Astrocyte (in vitro differentiated cells and primary cell): ENCODE measurements around the gene ADAMTS6. TPM values are rescaled to one million over a fixed set of nuclear protein-coding genes. Genes with fewer than 3 reads are reported as not detected.

Experiments
- DNase-seq: peaks from one replicate; pipeline ENCODE4 v3.0.0-alpha.2; 2010; ENCODE audit warnings: low read depth
- FAIRE-seq: peaks from 2 replicates; lab custom pipeline; 2011; peaks lifted over from hg19 to GRCh38; lab: Jason Lieb, UNC
- H2AFZ ChIP-seq: 2 replicates; pipeline ENCODE4 v1.6.0; 2012; ENCODE audit warnings: low read depth, low read length, inconsistent platforms
- H3K27ac ChIP-seq: 2 replicates; pipeline ENCODE4 v1.5.1; 2011; ENCODE audit warnings: low read depth, low read length, inconsistent platforms
- H3K27me3 ChIP-seq: 2 replicates; pipeline ENCODE4 v1.6.0; 2011; ENCODE audit warnings: low read length, inconsistent platforms; ENCODE audit not compliant: insufficient read depth
- H3K36me3 ChIP-seq: 2 replicates; pipeline ENCODE4 v1.5.1; 2011; ENCODE audit warnings: low read length, inconsistent platforms; ENCODE audit not compliant: insufficient read depth
- H3K4me1 ChIP-seq: 2 replicates; pipeline ENCODE4 v1.5.1; 2011; ENCODE audit warnings: low read length, inconsistent platforms; ENCODE audit not compliant: insufficient read depth
- H3K4me2 ChIP-seq: 2 replicates; pipeline ENCODE4 v1.6.0; 2012; ENCODE audit warnings: low read length, inconsistent platforms
- H3K4me3 ChIP-seq: 2 replicates; pipeline ENCODE4 v1.5.1; 2011; ENCODE audit warnings: low read depth, mild to moderate bottlenecking, low read length, inconsistent platforms; ENCODE audit not compliant: insufficient read depth
- H3K79me2 ChIP-seq: 2 replicates; pipeline ENCODE4 v1.6.0; 2012; ENCODE audit warnings: mild to moderate bottlenecking, low read length, inconsistent platforms; ENCODE audit not compliant: insufficient read depth
- H3K9ac ChIP-seq: 2 replicates; pipeline ENCODE4 v1.6.0; 2012; ENCODE audit warnings: mild to moderate bottlenecking, low read length, inconsistent platforms
- H3K9me3 ChIP-seq: 2 replicates; pipeline ENCODE4 v1.5.1; 2012; ENCODE audit warnings: low read depth, mild to moderate bottlenecking, low read length, inconsistent platforms; ENCODE audit not compliant: insufficient read depth
- H4K20me1 ChIP-seq: 2 replicates; pipeline ENCODE4 v1.6.0; 2012; ENCODE audit warnings: low read length, inconsistent platforms; ENCODE audit not compliant: insufficient read depth
- H3K27ac Mint-ChIP-seq: one replicate; pipeline ENCODE4 v1.8.0; 2021; ENCODE audit warnings: mild to moderate bottlenecking, mixed read lengths; ENCODE audit not compliant: unreplicated experiment
- H3K27me3 Mint-ChIP-seq: one replicate; pipeline ENCODE4 v1.8.0; 2021; ENCODE audit warnings: low read depth, mixed read lengths; ENCODE audit not compliant: unreplicated experiment
- H3K36me3 Mint-ChIP-seq: one replicate; pipeline ENCODE4 v1.8.0; 2021; ENCODE audit warnings: low read depth, mixed read lengths; ENCODE audit not compliant: unreplicated experiment
- H3K4me1 Mint-ChIP-seq: one replicate; pipeline ENCODE4 v1.8.0; 2021; ENCODE audit warnings: low read depth, mixed read lengths; ENCODE audit not compliant: unreplicated experiment
- H3K4me3 Mint-ChIP-seq: one replicate; pipeline ENCODE4 v1.8.0; 2021; ENCODE audit warnings: mild to moderate bottlenecking, moderate library complexity, mixed read lengths; ENCODE audit not compliant: unreplicated experiment
- H3K9me3 Mint-ChIP-seq: one replicate; pipeline ENCODE4 v1.8.0; 2021; ENCODE audit warnings: mild to moderate bottlenecking, mixed read lengths; ENCODE audit not compliant: unreplicated experiment
- EZH2 ChIP-seq: IDR thresholded peaks from 2 replicates; pipeline ENCODE4 v1.6.1; 2012; ENCODE audit warnings: mild to moderate bottlenecking, low read length, inconsistent platforms; ENCODE audit not compliant: insufficient read depth
- total RNA-seq: library from RNA; stranded (reverse); gene quantifications from 2 replicates; pipeline ENCODE4 v1.2.1, GENCODE V29; 2021
- TF ChIP-seq, protein P1 (sequence below): IDR thresholded peaks from 2 replicates; pipeline ENCODE4 v1.5.1; 2011; ENCODE audit warnings: low read depth, mild to moderate bottlenecking, inconsistent platforms, low read length, moderate library complexity; ENCODE audit not compliant: insufficient read depth

Gene ADAMTS6
- total RNA-seq, 1 donor from 2014 or later = 27.7 TPM

DNA sequence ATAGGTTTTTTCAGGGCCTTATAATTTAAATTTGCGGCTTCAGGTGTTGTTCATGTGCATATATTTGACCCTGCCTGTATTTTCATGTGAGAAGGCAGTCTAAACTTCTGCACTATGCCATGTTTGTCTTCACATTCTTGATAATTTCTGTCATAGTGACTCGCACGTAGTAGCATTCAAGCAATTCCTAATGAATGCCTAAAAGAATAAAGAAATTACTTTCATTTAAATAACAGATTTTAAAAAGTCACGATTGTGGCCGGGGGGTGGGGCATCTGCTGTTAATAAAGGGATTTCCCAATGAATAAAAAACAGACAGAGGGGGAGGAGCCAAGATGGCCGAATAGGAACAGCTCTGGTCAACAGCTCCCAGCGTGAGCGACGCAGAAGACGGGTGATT lies 318.0 kb downstream of the ADAMTS6 start:
- Histone ChIP-seq H3K9ac (no peak overlapping the region), H3K27me3 (no peaks in the 10 kb centered on the region), H2AFZ (no peak overlapping the region), H3K4me3 (no peak overlapping the region), H4K20me1 (no peaks in the 10 kb centered on the region), H3K4me2 (no peak overlapping the region), H3K79me2 (no peaks in the 10 kb centered on the region), H3K27ac (peak overlapping the region; percentile 66), H3K9me3 (no peaks in the 10 kb centered on the region), H3K36me3 (peaks cover 9% of the 10 kb centered on the region), H3K4me1 (peaks cover 9% of the 10 kb centered on the region)
- no peak for TF ChIP-seq EZH2
- TF ChIP-seq, protein P1, sequence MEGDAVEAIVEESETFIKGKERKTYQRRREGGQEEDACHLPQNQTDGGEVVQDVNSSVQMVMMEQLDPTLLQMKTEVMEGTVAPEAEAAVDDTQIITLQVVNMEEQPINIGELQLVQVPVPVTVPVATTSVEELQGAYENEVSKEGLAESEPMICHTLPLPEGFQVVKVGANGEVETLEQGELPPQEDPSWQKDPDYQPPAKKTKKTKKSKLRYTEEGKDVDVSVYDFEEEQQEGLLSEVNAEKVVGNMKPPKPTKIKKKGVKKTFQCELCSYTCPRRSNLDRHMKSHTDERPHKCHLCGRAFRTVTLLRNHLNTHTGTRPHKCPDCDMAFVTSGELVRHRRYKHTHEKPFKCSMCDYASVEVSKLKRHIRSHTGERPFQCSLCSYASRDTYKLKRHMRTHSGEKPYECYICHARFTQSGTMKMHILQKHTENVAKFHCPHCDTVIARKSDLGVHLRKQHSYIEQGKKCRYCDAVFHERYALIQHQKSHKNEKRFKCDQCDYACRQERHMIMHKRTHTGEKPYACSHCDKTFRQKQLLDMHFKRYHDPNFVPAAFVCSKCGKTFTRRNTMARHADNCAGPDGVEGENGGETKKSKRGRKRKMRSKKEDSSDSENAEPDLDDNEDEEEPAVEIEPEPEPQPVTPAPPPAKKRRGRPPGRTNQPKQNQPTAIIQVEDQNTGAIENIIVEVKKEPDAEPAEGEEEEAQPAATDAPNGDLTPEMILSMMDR = no peak
- no peak for FAIRE-seq
- H3K27me3 Mint-ChIP-seq = no peaks in the 10 kb centered on the region
- DNase-seq = peak; percentile 70
- peaks cover 10% of the 10 kb centered on the region for H3K36me3 Mint-ChIP-seq
- H3K4me3 Mint-ChIP-seq = no peak overlapping the region
- peaks cover 8% of the 10 kb centered on the region for H3K4me1 Mint-ChIP-seq
- H3K27ac Mint-ChIP-seq = peak overlapping the region; percentile 41
- H3K9me3 Mint-ChIP-seq = no peaks in the 10 kb centered on the region

DNA sequence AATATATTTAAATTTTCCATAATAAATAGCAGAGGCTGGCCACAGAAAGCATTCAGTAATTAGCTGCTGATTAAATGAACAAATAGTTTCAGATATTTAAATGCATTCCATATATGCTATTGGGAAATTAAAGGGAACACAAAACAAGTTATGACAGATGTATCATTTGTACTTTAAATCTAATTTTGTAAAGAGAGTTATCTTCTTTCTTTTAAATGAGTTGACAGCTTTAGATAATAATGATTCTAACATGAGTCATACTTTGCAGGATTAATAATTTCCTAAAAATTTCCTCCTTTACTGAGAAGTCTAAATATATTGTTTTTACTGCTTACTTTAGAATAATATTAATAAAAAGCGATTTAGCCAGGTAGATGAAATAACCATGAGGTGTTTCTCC lies 320.1 kb downstream of the ADAMTS6 start:
- no peak overlapping the region for H3K4me3 ChIP-seq
- no peak overlapping the region for H3K4me2 ChIP-seq
- FAIRE-seq (no peak), DNase-seq (no peak)
- Mint-ChIP-seq H3K27ac (no peak overlapping the region), H3K27me3 (no peaks in the 10 kb centered on the region), H3K36me3 (peaks cover 17% of the 10 kb centered on the region), H3K9me3 (no peaks in the 10 kb centered on the region), H3K4me1 (peaks cover 21% of the 10 kb centered on the region), H3K4me3 (no peak overlapping the region)
- H3K27me3 ChIP-seq = no peaks in the 10 kb centered on the region
- H3K79me2 ChIP-seq = no peaks in the 10 kb centered on the region
- no peaks in the 10 kb centered on the region for H4K20me1 ChIP-seq
- H2AFZ ChIP-seq = no peak overlapping the region
- peaks cover 9% of the 10 kb centered on the region for H3K36me3 ChIP-seq
- H3K9ac ChIP-seq = no peak overlapping the region
- peak overlapping the region; percentile 34 for H3K27ac ChIP-seq
- TF ChIP-seq, protein P1 = no peak
- no peak for TF ChIP-seq EZH2
- H3K4me1 ChIP-seq = peaks cover 17% of the 10 kb centered on the region
- H3K9me3 ChIP-seq = no peaks in the 10 kb centered on the region

DNA sequence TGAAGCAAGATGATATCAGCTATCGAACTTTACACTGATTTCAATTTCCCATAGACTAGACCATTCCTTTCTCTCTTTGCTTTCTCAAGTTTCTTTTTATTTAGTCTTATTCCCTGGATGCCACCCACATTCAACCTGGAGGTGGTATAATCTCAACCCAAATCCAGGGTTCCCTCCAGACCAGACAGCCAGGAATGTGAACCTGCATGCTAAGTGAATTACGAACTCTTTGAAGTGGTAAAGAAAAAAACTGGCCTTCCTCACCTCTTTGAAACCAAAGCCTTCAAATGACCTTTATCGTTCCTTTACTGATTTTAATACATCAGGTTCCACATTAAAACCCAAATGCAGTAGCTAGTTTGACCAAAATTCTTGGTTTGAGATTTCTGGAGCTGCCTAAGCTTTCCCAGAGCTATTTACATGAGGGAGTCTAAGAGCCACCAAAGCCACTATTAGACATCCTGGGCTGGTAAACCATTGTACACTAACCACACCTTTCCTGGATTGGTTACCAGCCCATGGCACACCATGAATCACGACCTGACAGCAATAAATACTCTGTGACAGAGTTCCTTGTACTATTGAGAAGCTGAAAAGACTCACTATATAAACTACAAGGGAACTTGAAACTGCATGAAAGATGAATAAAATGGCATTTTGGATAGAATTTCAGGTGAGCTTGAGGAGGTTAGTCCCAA lies 323.7 kb downstream of the ADAMTS6 start:
- H3K27ac ChIP-seq = peak overlapping the region; percentile 27
- H3K27ac Mint-ChIP-seq = no peak overlapping the region
- TF ChIP-seq EZH2 = no peak
- TF ChIP-seq, protein P1 = no peak

More for the DNA sequence above, 323.7 kb downstream of the ADAMTS6 start:
- Mint-ChIP-seq H3K27me3 (no peaks in the 10 kb centered on the region), H3K9me3 (peaks cover 4% of the 10 kb centered on the region), H3K4me3 (peak overlapping the region; percentile 25), H3K4me1 (peaks cover 21% of the 10 kb centered on the region), H3K36me3 (peaks cover 24% of the 10 kb centered on the region)
- peak overlapping the region; percentile 2 for H3K9ac ChIP-seq
- FAIRE-seq (no peak), DNase-seq (peak; percentile 47)
- H4K20me1 ChIP-seq = no peaks in the 10 kb centered on the region
- no peak overlapping the region for H2AFZ ChIP-seq
- peaks cover 9% of the 10 kb centered on the region for H3K36me3 ChIP-seq
- H3K4me2 ChIP-seq = peak overlapping the region; percentile 21
- H3K9me3 ChIP-seq = no peaks in the 10 kb centered on the region
- no peaks in the 10 kb centered on the region for H3K27me3 ChIP-seq
- peaks cover 17% of the 10 kb centered on the region for H3K4me1 ChIP-seq
- no peak overlapping the region for H3K4me3 ChIP-seq
- no peaks in the 10 kb centered on the region for H3K79me2 ChIP-seq
